ENCODE measurements around the gene L3MBTL3. TPM values are rescaled to one million over a fixed set of nuclear protein-coding genes. Genes with fewer than 3 reads are reported as not detected.

Gene L3MBTL3
- total RNA-seq, 2 experiments from 2014 or later = 5.4 to 9.3 TPM

DNA sequence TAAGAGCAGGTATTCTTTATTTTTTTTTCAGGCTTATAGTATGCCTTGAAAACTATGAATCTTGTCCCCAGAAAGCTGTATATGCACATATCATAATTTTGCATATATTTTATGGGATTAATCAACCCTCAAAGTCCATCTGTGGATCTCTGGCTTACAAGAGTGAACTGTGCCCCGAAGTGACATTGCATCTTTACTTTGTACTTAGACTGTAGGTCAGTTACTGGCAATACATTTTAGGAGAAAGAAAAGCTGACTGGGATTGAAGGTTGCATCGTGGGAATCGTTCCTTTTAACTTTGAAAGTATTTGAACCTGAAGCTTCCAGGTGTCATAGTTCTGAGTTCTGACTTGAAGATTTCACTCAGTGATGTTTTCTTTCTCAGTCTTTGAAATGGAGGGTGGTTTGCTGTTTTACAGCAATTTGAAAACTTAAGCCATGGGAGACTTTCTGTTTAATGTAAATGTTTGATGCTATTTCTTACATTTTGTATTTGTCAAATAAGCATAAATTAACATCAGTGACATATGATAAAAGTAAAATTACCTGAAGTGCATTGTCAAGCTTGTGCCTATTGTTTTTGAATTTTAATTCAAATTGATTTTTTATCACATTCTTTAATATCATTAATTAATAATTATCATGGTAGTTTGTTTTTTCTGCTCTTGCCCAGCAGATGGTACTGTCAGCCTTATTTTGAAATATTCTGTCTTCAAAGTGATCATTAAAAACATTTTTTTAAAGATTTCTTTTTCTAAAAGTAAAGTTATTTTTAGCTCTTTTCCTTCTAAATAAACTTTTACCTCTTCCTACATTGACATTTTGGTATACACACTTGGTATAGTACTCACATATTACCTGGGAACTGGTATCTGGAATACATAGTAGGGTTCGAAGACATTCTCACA lies 29.0 kb downstream of the L3MBTL3 start:
- DNase-seq (no peak), ATAC-seq (no peak)
- intact Hi-C loops (cut with DNase I, micrococcal nuclease) = loop anchor here in 1 of 2 experiments (10.0 kb wide), 1 partner anchor 797 kb away; no protein-coding TSS in a partner anchor
- ChIA-PET POLR2A (no interaction called here), CTCF (interaction anchor here (1.2 to 1.9 kb wide), 3 partner anchors 8 to 233 kb away, joined by 3 to 10 read pairs (median 6); no protein-coding TSS in a partner anchor)
- peaks cover 22% of the 10 kb centered on the region for H3K36me3 Mint-ChIP-seq (ENCODE audit: low read depth)
- H3K9me3 Mint-ChIP-seq (ENCODE audit: low read depth) = no peaks in the 10 kb centered on the region
- no peak overlapping the region for H3K27ac Mint-ChIP-seq
- H3K27me3 Mint-ChIP-seq = no peaks in the 10 kb centered on the region
- H3K4me3 Mint-ChIP-seq = no peak overlapping the region
- H3K4me1 Mint-ChIP-seq = no peaks in the 10 kb centered on the region

- ChIA-PET CTCF (no interaction called here), POLR2A (no interaction called here)
- no peak overlapping the region for H3K4me3 Mint-ChIP-seq
- H3K4me1 Mint-ChIP-seq = no peaks in the 10 kb centered on the region
- no peaks in the 10 kb centered on the region for H3K9me3 Mint-ChIP-seq (ENCODE audit: low read depth)
- H3K27me3 Mint-ChIP-seq = no peaks in the 10 kb centered on the region
- intact Hi-C loops (cut with DNase I, micrococcal nuclease) = no loop called here
- peaks cover 31% of the 10 kb centered on the region for H3K36me3 Mint-ChIP-seq (ENCODE audit: low read depth)
- DNase-seq (no peak), ATAC-seq (no peak)
- H3K27ac Mint-ChIP-seq = no peak overlapping the region
Measured at GRCh38 chr6:130050230-130050629, 31.8 kb downstream of the L3MBTL3 start.

DNA sequence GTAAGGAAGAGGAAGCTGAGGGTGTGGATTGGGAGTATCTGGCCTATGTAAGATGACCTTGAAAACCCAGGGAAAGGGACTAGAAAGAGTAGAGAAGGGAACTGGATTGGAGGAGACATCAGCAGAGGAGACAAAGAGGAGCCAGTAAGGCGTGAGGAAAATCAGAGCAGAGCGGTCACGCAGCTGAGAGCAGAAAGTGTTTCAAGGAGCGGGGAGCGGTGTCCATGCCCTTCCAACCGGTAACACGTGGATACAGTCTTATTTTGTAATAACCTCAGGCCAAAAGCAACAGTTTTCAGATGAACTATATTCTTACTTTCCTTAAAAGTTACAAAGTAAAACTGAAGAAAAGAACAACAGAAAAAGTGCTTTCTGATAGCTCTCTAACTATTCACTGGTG lies 36.3 kb downstream of the L3MBTL3 start:
- ATAC-seq (no peak), DNase-seq (no peak)
- intact Hi-C loops (cut with DNase I, micrococcal nuclease) = no loop called here
- Mint-ChIP-seq H3K27ac (no peak overlapping the region), H3K27me3 (no peaks in the 10 kb centered on the region), H3K36me3 (ENCODE audit: low read depth) (peaks cover 49% of the 10 kb centered on the region), H3K4me1 (peaks cover 12% of the 10 kb centered on the region), H3K4me3 (no peak overlapping the region), H3K9me3 (ENCODE audit: low read depth) (no peaks in the 10 kb centered on the region)
- ChIA-PET POLR2A (no interaction called here), CTCF (no interaction called here)

GRCh38 chr6:130055271-130055670 lies 36.9 kb downstream of the L3MBTL3 start:
- Mint-ChIP-seq H3K36me3 (ENCODE audit: low read depth) (peaks cover 45% of the 10 kb centered on the region), H3K27me3 (no peaks in the 10 kb centered on the region), H3K9me3 (ENCODE audit: low read depth) (no peaks in the 10 kb centered on the region), H3K4me1 (peaks cover 12% of the 10 kb centered on the region), H3K27ac (no peak overlapping the region), H3K4me3 (no peak overlapping the region)
- ChIA-PET CTCF (no interaction called here), POLR2A (no interaction called here)
- DNase-seq (no peak), ATAC-seq (no peak)
- intact Hi-C loops (cut with DNase I, micrococcal nuclease) = no loop called here

DNA sequence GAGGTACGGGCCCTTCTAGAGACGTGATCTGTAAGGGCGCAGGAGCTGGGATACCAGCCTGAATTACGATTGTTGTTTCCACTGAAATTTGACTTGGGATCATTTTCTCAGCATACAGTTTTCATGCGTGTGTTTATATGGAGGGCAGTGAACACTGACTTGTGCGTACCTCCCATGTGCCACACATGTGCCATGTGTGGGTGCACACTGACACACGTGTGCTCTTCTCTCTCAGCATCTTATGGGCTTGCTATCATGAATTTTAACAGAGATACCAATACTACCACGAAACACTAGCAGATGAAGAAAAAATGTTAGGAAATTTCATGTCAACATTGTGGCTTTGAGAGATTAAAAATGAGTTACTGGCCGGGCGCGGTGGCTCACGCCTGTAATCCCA lies 39.1 kb downstream of the L3MBTL3 start:
- H3K4me3 Mint-ChIP-seq = no peak overlapping the region
- H3K9me3 Mint-ChIP-seq (ENCODE audit: low read depth) = no peaks in the 10 kb centered on the region
- no peaks in the 10 kb centered on the region for H3K27me3 Mint-ChIP-seq
- no peak for DNase-seq
- peaks cover 45% of the 10 kb centered on the region for H3K36me3 Mint-ChIP-seq (ENCODE audit: low read depth)
- H3K4me1 Mint-ChIP-seq = peaks cover 12% of the 10 kb centered on the region
- ATAC-seq = no peak
- POLR2A ChIA-PET = no interaction called here
- intact Hi-C loops (cut with DNase I, micrococcal nuclease) = no loop called here
- H3K27ac Mint-ChIP-seq = no peak overlapping the region
- CTCF ChIA-PET = no interaction called here

DNA sequence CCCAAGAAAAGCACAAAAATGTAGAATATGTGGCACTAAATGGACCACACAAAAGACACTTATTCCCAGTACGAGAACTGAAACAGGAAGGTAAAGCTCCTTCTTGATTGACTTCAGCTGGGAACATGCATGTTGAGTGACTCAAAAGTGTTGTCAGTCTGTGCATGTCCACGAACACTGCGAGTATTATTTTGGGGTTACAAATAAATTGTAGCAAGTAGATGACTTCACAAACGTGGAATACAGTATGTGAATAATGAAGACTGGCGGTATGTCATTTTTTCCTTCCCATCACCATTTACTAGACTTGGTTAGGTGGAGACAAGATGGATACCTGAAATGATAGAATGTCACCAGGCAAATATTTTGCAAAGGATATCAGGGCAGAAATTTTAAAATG lies 45.4 kb downstream of the L3MBTL3 start:
- CTCF ChIA-PET = interaction anchor here (1.2 kb wide), 1 partner anchor 43 kb away, joined by 3 read pairs; no protein-coding TSS in a partner anchor
- Mint-ChIP-seq H3K4me1 (no peaks in the 10 kb centered on the region), H3K36me3 (ENCODE audit: low read depth) (peaks cover 21% of the 10 kb centered on the region)

GRCh38 chr6:130065609-130066156 lies 47.3 kb downstream of the L3MBTL3 start:
- intact Hi-C loops (cut with DNase I, micrococcal nuclease) = no loop called here
- Mint-ChIP-seq H3K9me3 (ENCODE audit: low read depth) (no peaks in the 10 kb centered on the region), H3K27me3 (no peaks in the 10 kb centered on the region), H3K4me1 (no peaks in the 10 kb centered on the region), H3K27ac (no peak overlapping the region), H3K36me3 (ENCODE audit: low read depth) (peaks cover 14% of the 10 kb centered on the region), H3K4me3 (no peak overlapping the region)
- POLR2A ChIA-PET = no interaction called here
- ATAC-seq = no peak
- CTCF ChIA-PET = interaction anchor here (0.7 kb wide), 1 partner anchor 217 kb away, joined by 3 read pairs; no protein-coding TSS in a partner anchor
- DNase-seq = no peak

More for the DNA sequence above, 45.4 kb downstream of the L3MBTL3 start:
- Mint-ChIP-seq H3K4me3 (no peak overlapping the region), H3K27me3 (no peaks in the 10 kb centered on the region), H3K27ac (no peak overlapping the region), H3K9me3 (ENCODE audit: low read depth) (no peaks in the 10 kb centered on the region)
- POLR2A ChIA-PET = interaction anchor here (0.8 kb wide), 1 partner anchor 26 kb away, joined by 3 read pairs; no protein-coding TSS in a partner anchor
- intact Hi-C loops (cut with DNase I, micrococcal nuclease) = no loop called here
- DNase-seq (no peak), ATAC-seq (no peak)

DNA sequence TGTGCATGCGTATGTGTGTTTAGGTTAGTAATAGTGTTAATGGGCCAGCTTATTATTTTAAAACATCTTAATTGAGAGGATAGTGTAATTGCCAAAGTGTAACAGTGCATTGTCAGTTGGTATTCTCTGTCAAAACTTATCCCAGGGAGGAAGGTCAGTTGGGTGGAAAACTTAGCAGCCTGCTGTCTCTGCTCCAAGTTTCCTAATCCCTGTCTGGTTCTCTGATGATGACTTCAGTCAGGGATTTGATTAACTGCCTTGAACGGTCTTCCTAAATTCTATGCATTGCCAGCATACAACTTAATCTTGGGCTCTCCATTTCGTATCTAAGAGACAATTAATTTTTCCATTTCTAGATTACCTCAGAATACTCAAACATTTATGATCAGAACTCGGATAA lies 51.1 kb downstream of the L3MBTL3 start:
- Mint-ChIP-seq H3K9me3 (ENCODE audit: low read depth) (no peaks in the 10 kb centered on the region), H3K27ac (no peak overlapping the region), H3K36me3 (ENCODE audit: low read depth) (peaks cover 5% of the 10 kb centered on the region), H3K27me3 (no peaks in the 10 kb centered on the region), H3K4me1 (peaks cover 2% of the 10 kb centered on the region), H3K4me3 (no peak overlapping the region)
- CTCF ChIA-PET = no interaction called here
- ATAC-seq (no peak), DNase-seq (no peak)
- intact Hi-C loops (cut with DNase I, micrococcal nuclease) = no loop called here
- POLR2A ChIA-PET = no interaction called here

DNA sequence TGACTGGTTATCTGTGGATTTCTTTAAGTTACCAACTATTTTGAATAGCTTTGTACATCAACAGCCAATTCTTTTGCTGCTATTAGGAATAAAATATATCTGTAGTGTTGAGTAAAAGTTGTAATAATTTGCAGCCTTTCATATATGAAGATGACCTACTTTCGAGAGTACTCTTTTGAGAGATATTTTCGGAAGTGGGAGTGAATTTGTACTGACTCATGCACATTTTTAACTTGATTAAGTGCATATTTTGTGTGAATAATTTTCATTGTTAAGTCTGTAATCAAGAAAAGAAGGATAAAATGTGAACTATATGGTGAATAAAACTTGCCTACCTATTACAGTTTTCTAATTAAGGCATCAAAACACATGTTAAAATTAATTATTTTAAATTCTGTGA lies 51.9 kb downstream of the L3MBTL3 start:
- no peaks in the 10 kb centered on the region for H3K27me3 Mint-ChIP-seq
- ChIA-PET POLR2A (no interaction called here), CTCF (interaction anchor here (1.1 kb wide), 1 partner anchor 627 kb away, joined by 3 read pairs; no protein-coding TSS in a partner anchor)
- intact Hi-C loops (cut with DNase I, micrococcal nuclease) = loop anchor here in 1 of 2 experiments (10.0 kb wide), 2 partner anchors 624 to 774 kb away; no protein-coding TSS in a partner anchor
- H3K4me3 Mint-ChIP-seq = no peak overlapping the region
- no peaks in the 10 kb centered on the region for H3K9me3 Mint-ChIP-seq (ENCODE audit: low read depth)
- no peak for DNase-seq
- H3K27ac Mint-ChIP-seq = no peak overlapping the region
- no peak for ATAC-seq
- H3K36me3 Mint-ChIP-seq (ENCODE audit: low read depth) = peaks cover 3% of the 10 kb centered on the region
- H3K4me1 Mint-ChIP-seq = peaks cover 8% of the 10 kb centered on the region

DNA sequence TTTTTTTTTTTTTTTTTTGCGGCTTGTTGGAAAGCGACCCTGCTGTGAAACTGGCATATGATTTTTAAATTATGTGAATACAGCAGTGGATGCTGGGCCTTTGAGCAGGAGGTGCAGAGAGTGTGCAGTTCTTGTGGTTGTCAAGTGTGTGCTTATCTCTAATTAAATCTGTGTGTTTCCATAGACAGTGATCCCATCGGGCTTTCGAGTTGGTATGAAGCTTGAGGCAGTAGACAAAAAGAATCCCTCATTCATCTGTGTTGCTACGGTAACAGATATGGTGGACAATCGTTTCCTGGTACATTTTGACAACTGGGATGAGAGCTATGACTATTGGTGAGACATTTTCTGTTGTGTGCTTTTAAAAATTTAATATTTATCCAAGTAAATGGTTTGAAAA lies 52.4 kb downstream of the L3MBTL3 start:
- ChIA-PET CTCF (interaction anchor here (1.1 kb wide), 1 partner anchor 627 kb away, joined by 3 read pairs; no protein-coding TSS in a partner anchor), POLR2A (no interaction called here)
- intact Hi-C loops (cut with DNase I, micrococcal nuclease) = loop anchor here in 1 of 2 experiments (10.0 kb wide), 2 partner anchors 624 to 774 kb away; no protein-coding TSS in a partner anchor
- Mint-ChIP-seq H3K4me1 (peaks cover 12% of the 10 kb centered on the region), H3K9me3 (ENCODE audit: low read depth) (no peaks in the 10 kb centered on the region), H3K4me3 (no peak overlapping the region), H3K27ac (no peak overlapping the region), H3K36me3 (ENCODE audit: low read depth) (peaks cover 3% of the 10 kb centered on the region), H3K27me3 (no peaks in the 10 kb centered on the region)
- ATAC-seq (no peak), DNase-seq (no peak)

GRCh38 chr6:130075879-130076460 lies 57.6 kb downstream of the L3MBTL3 start:
- ATAC-seq = no peak
- H3K27me3 Mint-ChIP-seq = no peaks in the 10 kb centered on the region
- peaks cover 11% of the 10 kb centered on the region for H3K36me3 Mint-ChIP-seq (ENCODE audit: low read depth)
- no peak overlapping the region for H3K4me3 Mint-ChIP-seq
- DNase-seq = no peak
- H3K4me1 Mint-ChIP-seq = peaks cover 13% of the 10 kb centered on the region
- intact Hi-C loops (cut with DNase I, micrococcal nuclease) = loop anchor here (1.0 to 10.0 kb wide), 3 partner anchors 206 to 769 kb away; no protein-coding TSS in a partner anchor
- POLR2A ChIA-PET = interaction anchor here (0.7 kb wide), 1 partner anchor 42 kb away, joined by 3 read pairs; no protein-coding TSS in a partner anchor
- H3K9me3 Mint-ChIP-seq (ENCODE audit: low read depth) = no peaks in the 10 kb centered on the region
- CTCF ChIA-PET = interaction anchor here (0.9 to 1.8 kb wide), 5 partner anchors 8 to 767 kb away, joined by 3 to 11 read pairs (median 3); no protein-coding TSS in a partner anchor
- H3K27ac Mint-ChIP-seq = no peak overlapping the region
